ENCODE measurements around the gene BEND6. TPM values are rescaled to one million over a fixed set of nuclear protein-coding genes. Genes with fewer than 3 reads are reported as not detected.
"Not testable (repeated sequence)": the region's sequence is repeated elsewhere in the genome, so short reads cannot be mapped to it uniquely, and the experiment has no call there.

The BEND6 gene
- total RNA-seq, 4 donors from 2014 or later, result 0.27 to 0.58 (median 0.42) TPM; not detected in 1

DNA sequence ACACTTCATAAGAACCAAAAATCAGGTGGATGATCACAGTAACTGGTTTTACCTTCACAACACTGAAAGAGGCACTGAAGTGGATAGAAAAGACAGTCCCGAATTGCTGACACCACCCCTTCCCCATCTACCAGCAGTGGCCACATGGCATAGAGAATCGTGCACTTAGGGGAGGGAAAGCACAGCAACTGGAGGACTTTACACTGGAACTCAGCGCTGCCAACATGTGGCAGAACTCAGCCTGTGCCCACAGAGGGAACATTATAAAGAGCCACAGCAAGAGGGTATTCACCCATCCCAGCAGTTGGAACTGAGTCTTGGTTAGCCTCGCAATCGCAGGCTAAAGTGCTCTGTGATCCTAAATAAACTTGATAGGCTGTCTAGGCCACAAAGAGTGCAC lies 85.1 kb downstream of the BEND6 start:
- WGBS, 2 donors, result 76 to 79% methylated on average over 5 of the region's 5 CpGs
- H3K4me3 ChIP-seq (ENCODE audit: low read depth, poor library complexity, severe bottlenecking), result no peak overlapping the region
- no peak for DNase-seq (ENCODE audit: low spot score in 2 of 2)
- intact Hi-C loops (cut with DNase I; ENCODE audit: low total_unique reads), result loop anchor here (10.0 kb wide), 1 partner anchor 75 kb away; no protein-coding TSS in a partner anchor
- TF ChIP-seq, protein P1, sequence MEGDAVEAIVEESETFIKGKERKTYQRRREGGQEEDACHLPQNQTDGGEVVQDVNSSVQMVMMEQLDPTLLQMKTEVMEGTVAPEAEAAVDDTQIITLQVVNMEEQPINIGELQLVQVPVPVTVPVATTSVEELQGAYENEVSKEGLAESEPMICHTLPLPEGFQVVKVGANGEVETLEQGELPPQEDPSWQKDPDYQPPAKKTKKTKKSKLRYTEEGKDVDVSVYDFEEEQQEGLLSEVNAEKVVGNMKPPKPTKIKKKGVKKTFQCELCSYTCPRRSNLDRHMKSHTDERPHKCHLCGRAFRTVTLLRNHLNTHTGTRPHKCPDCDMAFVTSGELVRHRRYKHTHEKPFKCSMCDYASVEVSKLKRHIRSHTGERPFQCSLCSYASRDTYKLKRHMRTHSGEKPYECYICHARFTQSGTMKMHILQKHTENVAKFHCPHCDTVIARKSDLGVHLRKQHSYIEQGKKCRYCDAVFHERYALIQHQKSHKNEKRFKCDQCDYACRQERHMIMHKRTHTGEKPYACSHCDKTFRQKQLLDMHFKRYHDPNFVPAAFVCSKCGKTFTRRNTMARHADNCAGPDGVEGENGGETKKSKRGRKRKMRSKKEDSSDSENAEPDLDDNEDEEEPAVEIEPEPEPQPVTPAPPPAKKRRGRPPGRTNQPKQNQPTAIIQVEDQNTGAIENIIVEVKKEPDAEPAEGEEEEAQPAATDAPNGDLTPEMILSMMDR (IDR thresholded peaks at IDR 0.05), result no peak
- no peak for TF ChIP-seq POLR2A (IDR thresholded peaks at IDR 0.05)

DNA sequence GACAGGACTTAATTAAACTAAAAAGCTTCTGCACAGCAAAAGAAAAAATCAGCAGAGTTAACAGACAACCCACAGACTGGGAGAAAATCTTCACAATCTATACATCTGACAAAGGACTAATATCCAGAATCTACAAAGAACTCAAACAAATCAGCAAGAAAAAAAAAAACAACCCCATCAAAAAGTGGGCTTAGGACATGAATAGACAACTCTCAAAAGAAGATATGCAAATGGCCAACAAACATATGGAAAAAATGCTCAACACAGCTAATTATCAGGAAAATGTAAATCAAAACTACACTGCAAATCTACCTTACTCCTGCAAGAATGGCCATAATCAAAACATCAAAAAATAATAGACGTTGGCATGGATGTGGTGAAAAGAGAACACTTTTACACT lies 89.2 kb downstream of the BEND6 start:
- WGBS, 2 donors, result 77 to 83% methylated on average over 1 of the region's 1 CpG
- H3K4me3 ChIP-seq (ENCODE audit: low read depth, poor library complexity, severe bottlenecking); DNase-seq (ENCODE audit: low spot score in 2 of 2): not testable (repeated sequence)
- intact Hi-C loops (cut with DNase I; ENCODE audit: low total_unique reads), result loop anchor here (10.0 kb wide), 1 partner anchor 71 kb away; no protein-coding TSS in a partner anchor

DNA sequence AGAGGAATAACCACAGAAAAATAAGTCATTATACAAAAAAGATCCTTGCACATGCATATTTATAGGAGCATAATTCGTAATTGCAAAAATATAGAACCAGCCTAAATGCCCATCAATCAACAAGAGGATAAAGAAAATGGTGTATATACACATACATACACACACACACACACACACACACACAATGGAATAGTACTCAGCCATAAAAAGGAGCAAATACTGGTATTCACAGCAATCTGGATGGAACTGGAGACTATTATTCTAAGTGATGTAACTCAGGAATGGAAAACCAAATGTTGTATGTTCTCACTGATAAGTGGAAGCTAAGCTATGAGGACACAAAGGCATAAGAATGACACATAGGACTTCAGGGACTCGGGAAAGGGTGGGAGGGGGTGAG lies 89.7 kb downstream of the BEND6 start:
- intact Hi-C loops (cut with DNase I; ENCODE audit: low total_unique reads), result loop anchor here (10.0 kb wide), 1 partner anchor 70 kb away; no protein-coding TSS in a partner anchor
- TF ChIP-seq POLR2A (IDR thresholded peaks at IDR 0.05), result no peak
- TF ChIP-seq, protein P1 (IDR thresholded peaks at IDR 0.05), result no peak
- 94 to 96% methylated on average over 2 of the region's 2 CpGs for WGBS, 2 donors
- no peak overlapping the region for H3K4me3 ChIP-seq (ENCODE audit: low read depth, poor library complexity, severe bottlenecking)
- DNase-seq (ENCODE audit: low spot score in 2 of 2), result no peak

DNA sequence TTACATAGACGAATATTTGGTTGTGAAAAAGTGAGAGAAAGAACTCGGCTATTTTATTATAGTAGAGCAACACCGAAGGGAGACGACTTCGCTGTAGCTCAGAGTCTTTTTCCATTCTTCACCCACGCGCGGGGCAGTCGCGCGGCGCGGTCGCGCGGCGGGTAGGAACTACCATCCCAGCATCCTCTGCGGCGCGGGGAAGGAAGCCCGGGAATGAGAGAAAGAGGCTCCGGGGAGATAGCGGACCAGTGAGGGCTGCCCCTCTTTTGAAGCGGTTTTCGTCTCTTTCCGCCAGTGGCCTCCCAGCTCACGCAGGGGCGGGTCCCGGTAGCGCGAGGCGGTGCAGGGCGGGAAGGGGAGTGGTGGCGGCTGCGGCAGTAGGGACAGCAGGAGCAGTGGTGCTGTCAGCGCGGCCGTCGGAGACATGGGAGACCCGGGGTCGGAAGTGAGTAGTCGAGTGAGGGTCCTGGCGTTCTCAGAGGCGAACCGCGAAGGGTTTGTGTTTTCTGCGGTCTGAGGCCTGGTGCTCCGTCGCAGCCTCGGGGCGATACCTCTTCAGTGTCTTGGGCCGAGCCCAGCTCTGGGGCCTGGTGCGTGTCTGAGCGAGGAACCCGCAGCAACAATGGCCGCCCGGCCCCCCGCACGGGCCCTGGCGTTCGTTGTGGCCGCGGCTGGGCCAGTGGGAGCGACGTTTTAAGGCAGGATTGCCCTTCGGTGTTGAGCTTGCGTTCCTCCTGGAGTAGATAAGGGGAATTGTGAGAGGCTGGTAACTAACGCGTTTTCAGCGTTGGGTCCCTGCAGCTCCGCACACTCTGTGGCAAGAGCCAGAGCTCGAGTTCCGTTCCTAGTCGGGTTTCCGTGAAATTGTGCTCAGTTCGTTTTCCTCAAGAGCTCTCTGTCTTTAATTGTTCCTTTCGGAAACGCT lies 91.7 kb downstream of the BEND6 start, which contains the start of gene KIAA1586:
KIAA1586 (plus strand) TSS at position 362 of the 925 bp plus-strand sequence; CDS start at position 425, 63 bp downstream.
- DNase-seq (ENCODE audit: low spot score in 2 of 2), result peak; percentile 86 to 97
- intact Hi-C loops (cut with DNase I; ENCODE audit: low total_unique reads), result loop anchor here (10.0 kb wide), 1 partner anchor 68 kb away; no protein-coding TSS in a partner anchor
- H3K4me3 ChIP-seq (ENCODE audit: low read depth, poor library complexity, severe bottlenecking), result peak within 1 kb of the TSS; percentile 34
- WGBS, 2 donors, result 0% methylated on average over 37 to 39 of the region's 78 CpGs

DNA sequence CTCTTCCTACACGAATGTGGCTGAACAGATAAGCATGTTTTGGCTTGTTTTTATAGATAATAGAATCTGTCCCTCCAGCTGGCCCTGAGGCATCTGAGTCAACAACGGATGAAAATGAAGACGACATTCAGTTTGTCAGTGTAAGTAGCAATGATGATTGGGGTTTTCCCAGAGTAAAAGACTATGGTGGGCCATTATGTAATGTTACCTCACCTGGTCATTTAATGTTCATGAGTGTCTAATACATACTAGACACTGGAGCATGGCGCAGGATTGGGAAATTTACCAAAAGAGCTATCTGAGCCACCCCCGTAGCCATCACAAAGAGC lies 92.3 kb downstream of the BEND6 start:
- DNase-seq (ENCODE audit: low spot score in 2 of 2); H3K4me3 ChIP-seq (ENCODE audit: low read depth, poor library complexity, severe bottlenecking): not testable (repeated sequence)
- intact Hi-C loops (cut with DNase I; ENCODE audit: low total_unique reads), result loop anchor here (10.0 kb wide), 1 partner anchor 68 kb away; no protein-coding TSS in a partner anchor
- WGBS, 2 donors, result no CpG with 5 or more reads among the region's 5 CpGs

DNA sequence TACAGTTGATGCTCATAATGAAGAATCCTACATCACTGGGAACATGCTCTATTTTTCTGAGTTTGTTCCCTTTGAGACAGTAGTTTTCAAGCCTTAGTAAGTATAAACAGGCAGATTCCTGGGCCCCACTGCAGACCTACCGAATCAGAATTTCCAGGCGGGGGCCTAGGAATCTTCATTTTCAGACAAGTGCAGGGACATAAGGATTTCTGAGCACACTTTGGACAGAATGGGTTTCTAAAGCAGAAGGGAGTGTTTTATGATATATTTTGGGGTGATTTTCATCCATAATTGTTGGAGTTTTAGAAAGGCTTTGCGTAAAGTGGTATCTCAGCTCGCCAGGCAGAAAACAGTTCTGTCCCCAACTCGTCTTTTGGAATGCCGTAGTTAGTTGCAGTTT lies 93.0 kb downstream of the BEND6 start:
- not testable (repeated sequence) for H3K4me3 ChIP-seq (ENCODE audit: low read depth, poor library complexity, severe bottlenecking); DNase-seq (ENCODE audit: low spot score in 2 of 2)
- WGBS, 2 donors, result 87 to 94% methylated on average over 6 of the region's 6 CpGs
- intact Hi-C loops (cut with DNase I; ENCODE audit: low total_unique reads), result loop anchor here (10.0 kb wide), 1 partner anchor 67 kb away; no protein-coding TSS in a partner anchor

DNA sequence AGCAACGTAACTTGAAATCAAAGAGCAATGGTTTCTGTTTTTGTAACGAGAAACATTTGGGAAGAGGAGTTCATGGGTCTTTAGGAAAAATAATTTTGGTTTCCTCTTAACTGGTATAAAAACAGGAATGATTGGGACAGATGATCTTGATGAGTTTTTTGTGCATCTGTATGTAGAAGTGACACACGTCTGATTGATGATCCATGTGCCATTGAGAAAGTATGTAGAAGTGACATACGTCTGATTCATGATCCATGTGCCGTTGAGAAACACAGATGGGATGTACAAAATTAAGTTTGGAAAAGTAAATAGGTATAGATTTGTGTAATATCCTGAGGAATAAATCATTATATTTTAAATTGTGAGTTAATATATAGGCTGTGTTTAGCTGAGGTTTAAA lies 93.7 kb downstream of the BEND6 start:
- intact Hi-C loops (cut with DNase I; ENCODE audit: low total_unique reads), result loop anchor here (10.0 kb wide), 1 partner anchor 66 kb away; no protein-coding TSS in a partner anchor
- H3K4me3 ChIP-seq (ENCODE audit: low read depth, poor library complexity, severe bottlenecking), result no peak overlapping the region
- DNase-seq (ENCODE audit: low spot score in 2 of 2), result no peak
- WGBS, 2 donors, result 79 to 84% methylated on average over 5 of the region's 5 CpGs
- TF ChIP-seq, protein P1 (IDR thresholded peaks at IDR 0.05), result no peak
- TF ChIP-seq POLR2A (IDR thresholded peaks at IDR 0.05), result no peak

Measured in lower leg skin (tissue), 4 donors.